GM19452 (cell line): ENCODE measurements around the gene KIRREL1.
"Not testable (repeated sequence)": the region's sequence is repeated elsewhere in the genome, so short reads cannot be mapped to it uniquely, and the experiment has no call there.

ENCODE experiments used
- ATAC-seq: cut with Tn5 transposase; IDR thresholded peaks from one replicate; pipeline ENCODE4 v1.9.1; 2021; ENCODE audit not compliant: unreplicated experiment

Gene KIRREL1

DNA sequence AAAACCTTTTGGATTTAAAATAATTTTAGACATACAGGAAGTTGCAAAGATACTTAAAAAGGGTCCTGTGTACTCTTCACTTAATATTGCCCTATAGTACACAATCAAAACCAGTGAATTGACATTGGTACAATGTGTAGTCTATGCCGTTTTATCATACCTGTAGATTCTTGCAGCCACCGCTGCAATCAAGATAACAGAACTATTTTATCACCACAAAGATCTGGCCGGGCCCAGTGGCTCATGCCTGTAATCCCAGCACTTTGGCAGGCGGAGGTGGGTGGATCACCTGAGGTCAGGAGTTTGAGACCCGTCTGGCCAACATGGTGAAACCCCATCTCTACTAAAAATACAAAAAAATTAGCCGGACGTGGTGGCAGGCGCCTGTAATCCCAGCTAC is 135.1 kb downstream of the KIRREL1 start:
- not testable (repeated sequence) for ATAC-seq

DNA sequence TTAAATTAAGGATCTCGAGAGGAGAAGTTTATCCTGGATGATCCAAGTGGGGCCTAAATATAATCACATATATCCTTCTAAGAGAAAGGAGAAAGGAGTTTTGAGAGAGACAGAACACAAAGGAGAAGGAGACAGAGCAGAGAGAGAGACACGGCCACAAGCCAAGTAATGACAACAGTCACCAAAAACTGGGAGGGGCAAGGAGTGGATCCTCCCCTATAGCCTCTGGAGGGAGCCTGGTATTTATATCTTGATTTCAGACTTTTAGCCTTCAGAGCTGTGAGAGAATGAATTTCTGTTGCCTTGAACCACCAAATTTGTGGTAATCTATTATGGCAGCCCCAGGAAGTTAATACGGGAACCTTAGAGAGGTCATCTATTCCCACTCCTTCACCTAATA is 137.8 kb downstream of the KIRREL1 start:
- no peak for ATAC-seq

DNA sequence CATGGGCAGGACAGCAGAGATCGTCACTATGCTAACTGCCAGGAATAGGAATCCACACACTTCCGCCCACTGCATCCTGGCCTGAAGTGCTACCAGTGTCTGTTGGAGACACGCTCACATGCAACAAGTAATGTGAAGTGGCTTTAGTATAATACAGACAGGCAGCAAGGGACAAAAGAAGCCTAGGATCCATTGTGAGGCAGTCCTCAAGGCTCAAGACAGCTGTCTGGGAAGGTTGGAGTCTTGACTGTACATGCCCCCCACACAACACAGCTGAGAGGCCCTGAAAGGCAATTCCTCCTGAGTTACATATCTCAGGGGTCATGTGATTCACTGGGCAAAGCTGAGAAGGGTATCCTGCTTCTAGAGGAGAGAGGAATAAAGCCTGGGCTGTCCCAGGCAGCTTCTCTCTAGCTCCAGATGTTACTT is 147.3 kb downstream of the KIRREL1 start:
- ATAC-seq = no peak

DNA sequence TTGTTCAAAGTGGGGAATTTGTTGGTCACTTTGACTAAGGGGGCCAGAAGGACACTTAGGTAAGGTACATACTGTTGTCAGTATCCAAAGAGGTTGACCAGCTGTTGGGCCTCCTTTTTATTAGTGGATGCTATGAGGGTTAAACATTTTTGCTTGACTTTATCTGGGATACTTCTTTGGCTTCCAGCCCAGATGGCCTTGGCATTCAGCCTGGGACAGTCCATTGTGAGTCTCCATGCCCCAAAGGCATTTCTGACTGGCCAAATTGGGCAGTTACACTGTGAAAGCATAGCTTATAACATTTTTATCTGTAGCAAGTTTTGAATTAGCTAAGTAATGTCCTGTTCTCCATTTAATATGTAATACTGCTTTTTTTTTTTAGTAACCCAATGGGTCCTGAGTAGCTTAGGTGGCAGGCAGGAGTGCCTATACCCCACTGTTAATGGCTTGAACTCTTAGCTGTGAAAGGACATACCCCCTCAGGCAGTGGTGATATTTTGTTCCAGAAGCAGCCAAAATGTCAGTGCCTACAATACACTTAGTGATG is 151.8 kb downstream of the KIRREL1 start:
- no peak for ATAC-seq

DNA sequence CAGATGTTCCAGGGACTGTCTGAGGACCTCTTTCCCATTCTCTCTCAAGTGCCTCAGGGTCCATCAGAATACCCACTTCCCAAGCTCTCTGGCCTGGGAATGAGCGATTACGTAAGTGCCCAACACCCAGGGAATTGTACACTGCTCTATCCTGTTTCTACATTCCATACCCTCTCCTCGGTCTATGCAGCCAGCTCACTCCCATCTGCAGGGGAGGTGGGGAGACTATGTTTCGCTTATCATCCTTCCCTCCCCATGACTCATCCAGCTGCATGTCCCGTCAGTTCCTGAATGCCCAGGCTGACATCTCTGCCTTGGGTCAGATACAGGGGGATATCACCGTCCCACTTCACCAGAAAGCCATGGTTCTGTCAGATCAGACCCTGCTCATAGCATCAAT is 152.7 kb downstream of the KIRREL1 start:
- no peak for ATAC-seq

DNA sequence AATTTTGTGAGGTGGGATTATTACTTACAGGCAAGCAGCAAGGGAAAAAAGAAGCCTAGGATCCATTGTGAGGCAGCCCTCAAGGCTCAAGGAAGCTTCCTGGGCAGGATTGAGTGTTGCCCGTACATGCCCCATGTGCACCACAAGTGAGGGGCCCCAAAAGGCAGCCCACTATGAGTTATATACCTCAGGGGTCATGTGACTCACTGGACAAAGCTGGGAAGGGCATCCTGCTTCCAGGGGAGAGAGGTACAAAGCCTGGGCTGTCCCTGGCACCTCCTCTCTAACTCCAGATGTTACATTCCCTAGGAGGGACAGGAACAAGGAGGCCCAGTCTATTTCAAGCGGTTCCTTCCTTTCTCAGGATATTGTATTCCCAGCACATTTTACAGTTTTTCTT is 153.3 kb downstream of the KIRREL1 start:
- no peak for ATAC-seq

DNA sequence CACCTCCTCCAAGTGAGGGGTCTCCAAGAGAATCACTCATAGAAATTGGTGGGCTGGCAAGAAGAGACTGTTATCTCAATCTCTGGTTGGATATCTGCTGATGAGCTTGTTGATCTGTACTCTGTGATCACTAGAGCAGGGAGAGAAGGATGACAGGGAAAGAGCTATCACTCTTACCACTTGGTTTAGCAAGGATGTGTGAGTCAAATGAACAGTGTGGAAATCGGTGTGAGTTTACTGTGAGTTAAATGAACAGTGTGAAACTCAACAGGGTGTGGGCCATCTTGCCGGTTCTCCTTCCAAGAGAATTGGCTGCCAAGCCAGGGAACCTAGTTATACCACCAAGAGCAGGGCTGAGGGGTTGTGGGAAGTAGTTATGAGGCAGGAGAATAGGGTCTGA is 154.0 kb downstream of the KIRREL1 start:
- no peak for ATAC-seq

DNA sequence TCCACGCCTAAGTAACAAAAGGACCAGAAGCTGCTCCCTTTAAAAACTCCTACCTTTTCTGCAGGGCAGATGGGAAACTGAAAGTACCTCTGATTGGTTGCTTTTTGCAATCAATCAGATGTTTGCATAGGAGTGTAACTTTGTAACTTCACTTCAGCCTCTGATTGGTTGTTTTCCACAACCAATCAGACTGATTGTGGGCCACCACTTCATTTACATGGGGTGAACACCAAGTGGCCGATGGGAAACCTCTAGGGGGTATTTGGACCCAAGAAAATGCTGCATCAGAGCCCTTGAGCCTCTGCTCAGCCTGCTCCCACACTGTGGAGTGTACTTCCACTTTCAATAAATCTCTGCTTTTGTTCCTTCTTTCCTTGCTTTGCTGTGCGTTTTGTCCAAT is 154.4 kb downstream of the KIRREL1 start:
- no peak for ATAC-seq

DNA sequence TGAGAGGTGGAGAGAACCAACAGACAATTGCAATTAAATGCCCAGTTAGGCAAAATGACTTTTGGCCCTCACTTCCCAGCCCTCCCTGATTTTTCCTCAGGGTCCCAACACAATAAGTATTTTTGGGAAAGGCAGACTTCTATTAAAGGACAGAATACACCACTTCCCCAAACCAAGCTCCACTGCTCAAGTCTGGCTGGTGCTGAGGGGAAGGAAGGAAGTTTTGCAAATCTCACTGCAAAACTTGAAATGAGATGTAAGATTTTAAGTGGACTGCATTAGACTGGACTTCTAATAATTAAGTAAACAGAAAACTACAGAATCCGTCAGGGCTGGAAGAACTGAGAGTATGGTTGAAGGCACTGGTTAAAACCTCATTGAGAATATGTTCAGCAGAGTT is 155.0 kb downstream of the KIRREL1 start:
- no peak for ATAC-seq

DNA sequence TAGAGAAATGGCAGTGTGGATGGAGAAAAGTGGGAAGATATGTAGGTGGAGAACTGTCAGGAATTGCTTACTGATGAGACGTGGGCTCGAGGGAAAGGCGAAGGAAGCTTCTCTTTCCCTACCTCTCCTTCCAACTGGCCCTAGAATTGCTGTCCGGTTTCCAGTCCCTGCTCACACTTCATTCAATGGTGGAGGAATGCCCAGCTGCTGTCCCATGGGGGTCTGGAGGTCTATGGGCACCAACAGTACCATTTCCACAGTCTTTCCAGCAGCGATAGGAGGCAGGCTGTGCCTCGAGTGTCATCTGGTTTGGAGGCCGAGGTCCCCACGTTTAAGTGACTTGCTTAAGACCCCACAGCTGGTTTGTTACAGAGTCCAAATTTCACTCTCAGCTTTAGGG is 155.7 kb downstream of the KIRREL1 start:
- no peak for ATAC-seq
